Stomach (tissue), 9 donors: ENCODE data around the gene ATP5F1D. TPM values are rescaled to one million over a fixed set of nuclear protein-coding genes. Genes with fewer than 3 reads are reported as not detected.
"Not testable (repeated sequence)": the region's sequence is repeated elsewhere in the genome, so short reads cannot be mapped to it uniquely, and the experiment has no call there.

Experiments
- DNase-seq, 2 donors: peaks; one replicate each; pipeline versions ENCODE4 v3.0.0 to v3.0.0-alpha.2; 2013 to 2019
- H3K27ac ChIP-seq, 5 donors: fragments of 200-600 bp in 4 of 5; sonication (generic) in 4 of 5; one replicate each; pipeline ENCODE4 v1.5.1; 2013 to 2019; ENCODE audit warnings: mild to moderate bottlenecking in 1 of 5, moderate library complexity in 1 of 5
- H3K27me3 ChIP-seq, 3 donors: fragments of 200-600 bp; sonication (generic); one replicate each; pipeline ENCODE4 v1.5.1; 2017 to 2019; ENCODE audit warnings: mixed run types in 1 of 3
- H3K36me3 ChIP-seq, 4 donors: fragments of 200-600 bp; sonication (generic); 1 replicate in 3 of 4; 2 replicates in 1 of 4; pipeline ENCODE4 v1.5.1; 2016 to 2019
- H3K4me1 ChIP-seq, 4 donors: fragments of 200-600 bp; sonication (generic); one replicate each; pipeline ENCODE4 v1.5.1; 2016 to 2019
- H3K4me3 ChIP-seq, 4 donors: fragments of 200-600 bp; sonication (generic) in 3 of 4; one replicate each; pipeline ENCODE4 v1.5.1; 2016 to 2019; ENCODE audit warnings: mild to moderate bottlenecking in 1 of 4
- H3K9me3 ChIP-seq, 4 donors: fragments of 200-600 bp; sonication (generic); one replicate each; pipeline ENCODE4 v1.5.1; 2016 to 2019
- CTCF ChIP-seq, 7 experiments: fragments of 450-650 bp in 4 of 7; fragments of 200-600 bp in 3 of 7; sonication (generic) in 3 of 7; IDR thresholded peaks; one replicate each; pipeline ENCODE4 v1.5.1; 2016 to 2019; ENCODE audit warnings: antibody characterized with exemption in 7 of 7, control low read depth in 2 of 7, mild to moderate bottlenecking in 1 of 7
- EP300 ChIP-seq: sonication (generic); formaldehyde crosslinking; IDR thresholded peaks from one replicate; pipeline ENCODE4 v1.6.1; 2017; ENCODE audit warnings: antibody characterized with exemption
- POLR2A ChIP-seq, 4 donors: fragments of 450-650 bp; IDR thresholded peaks; one replicate each; pipeline ENCODE4 v1.6.1; 2016; ENCODE audit warnings: antibody characterized with exemption in 4 of 4, control low read depth in 2 of 4, mild to moderate bottlenecking in 1 of 4, moderate library complexity in 1 of 4
- POLR2AphosphoS5 ChIP-seq, 3 donors: sonication (generic); formaldehyde crosslinking; IDR thresholded peaks; one replicate each; pipeline ENCODE4 v1.6.1; 2016; ENCODE audit warnings: antibody characterized with exemption in 3 of 3
- WGBS, 5 donors: extraction: QIAGEN DNeasy Blood & Tissue Kit in 3 of 5; methylation state at CpG; one replicate each; pipeline versions ENCODE4 v1.1.5 to v1.1.7; 2013 to 2018; 5-methylcytosine and 5-hydroxymethylcytosine counted together
- intact Hi-C: fragments of 100-400 bp; cut with DNase I; formaldehyde crosslinking; loops from one replicate; pipeline ENCODE4 v1.15.1; 2023; ENCODE audit warnings: low total_unique reads
- polyA plus RNA-seq, 3 donors: library from polyadenylated mRNA; stranded (reverse); fragments of 200-250 nt; gene quantifications; one replicate each; pipeline ENCODE4 v1.2.3, GENCODE V29; 2013
- total RNA-seq, 5 donors: library from RNA; depleted of rRNA; stranded (reverse); fragments of >200 nt; gene quantifications; one replicate each; pipeline versions ENCODE4 v1.1.0 to v1.2.3, GENCODE V29; 2014 to 2016
- donor health status: healthy with polysubstance abuse.
- donor health status: Bipolar disorder and iron deficiency.
- donor health status: healthy.

Gene ATP5F1D
- total and polyA plus RNA-seq, 8 donors, result 26.4 to 905 (median 272) TPM

DNA sequence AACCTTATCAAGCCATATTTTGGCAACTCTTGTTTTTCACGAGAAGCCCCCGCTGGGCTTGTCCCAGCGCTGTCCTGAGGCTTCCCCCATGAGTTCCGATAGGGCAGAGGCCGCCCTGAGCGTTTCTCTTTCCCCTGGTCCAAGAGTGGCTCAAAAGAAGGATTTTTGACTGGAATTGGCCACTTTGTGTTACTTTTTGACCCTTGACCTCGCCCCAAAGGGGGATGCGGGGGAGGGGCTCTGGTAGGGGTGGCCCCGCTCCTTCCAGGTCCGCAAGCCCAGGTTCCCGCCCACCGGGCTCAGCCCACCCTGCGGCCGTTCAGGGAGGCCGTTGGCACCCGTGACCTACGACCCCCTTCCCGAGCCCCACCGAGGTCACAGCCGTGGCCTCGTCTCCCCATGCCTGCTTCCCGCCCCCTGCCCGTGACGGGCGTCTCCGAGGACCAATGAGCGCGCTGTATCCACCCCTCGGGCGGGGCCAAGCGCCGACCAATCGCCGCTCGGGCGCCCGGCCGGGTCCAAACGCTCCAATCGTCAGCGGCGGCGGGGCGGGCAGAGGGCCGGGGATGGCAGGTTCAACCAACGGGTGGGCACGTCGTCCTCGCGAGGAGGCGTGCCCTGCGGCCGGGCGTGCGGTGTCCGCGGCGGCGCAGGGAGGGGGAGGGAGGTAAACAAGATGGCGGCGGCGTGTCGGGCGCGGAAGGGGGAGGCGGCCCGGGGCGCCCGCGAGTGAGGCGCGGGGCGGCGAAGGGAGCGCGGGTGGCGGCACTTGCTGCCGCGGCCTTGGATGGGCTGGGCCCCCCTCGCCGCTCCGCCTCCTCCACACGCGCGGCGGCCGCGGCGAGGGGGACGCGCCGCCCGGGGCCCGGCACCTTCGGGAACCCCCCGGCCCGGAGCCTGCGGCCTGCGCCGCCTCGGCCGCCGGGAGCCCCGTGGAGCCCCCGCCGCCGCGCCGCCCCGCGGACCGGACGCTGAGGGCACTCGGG, 36.1 kb upstream of the ATP5F1D start, which contains the start of gene STK11:
TSS of gene STK11 (plus strand) at position 665 of the 986 bp plus-strand sequence. CDS start 1,136 bp downstream, outside the sequence.
- H3K4me1 ChIP-seq, result peaks cover 43 to 65% (median 60%) of the 10 kb centered on the region in 4 donors

DNA sequence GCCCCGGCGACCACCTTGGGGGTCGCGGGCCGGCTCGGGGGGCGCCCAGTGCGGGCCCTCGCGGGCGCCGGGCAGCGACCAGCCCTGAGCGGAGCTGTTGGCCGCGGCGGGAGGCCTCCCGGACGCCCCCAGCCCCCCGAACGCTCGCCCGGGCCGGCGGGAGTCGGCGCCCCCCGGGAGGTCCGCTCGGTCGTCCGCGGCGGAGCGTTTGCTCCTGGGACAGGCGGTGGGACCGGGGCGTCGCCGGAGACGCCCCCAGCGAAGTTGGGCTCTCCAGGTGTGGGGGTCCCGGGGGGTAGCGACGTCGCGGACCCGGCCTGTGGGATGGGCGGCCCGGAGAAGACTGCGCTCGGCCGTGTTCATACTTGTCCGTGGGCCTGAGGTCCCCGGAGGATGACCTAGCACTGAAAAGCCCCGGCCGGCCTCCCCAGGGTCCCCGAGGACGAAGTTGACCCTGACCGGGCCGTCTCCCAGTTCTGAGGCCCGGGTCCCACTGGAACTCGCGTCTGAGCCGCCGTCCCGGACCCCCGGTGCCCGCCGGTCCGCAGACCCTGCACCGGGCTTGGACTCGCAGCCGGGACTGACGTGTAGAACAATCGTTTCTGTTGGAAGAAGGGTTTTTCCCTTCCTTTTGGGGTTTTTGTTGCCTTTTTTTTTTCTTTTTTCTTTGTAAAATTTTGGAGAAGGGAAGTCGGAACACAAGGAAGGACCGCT, 35.2 kb upstream of the ATP5F1D start:
- 0 to 1% (median 1%) methylated on average over 29 to 78 of the region's 78 CpGs for WGBS, 5 donors
- Histone ChIP-seq H3K27ac (peak overlapping the region; percentile 77 to 90 (median 86)), H3K4me1 (peaks cover 48 to 74% (median 69%) of the 10 kb centered on the region in 4 donors), H3K4me3 (peak overlapping the region; percentile 73 to 91 (median 80)), H3K27me3 (no peaks in the 10 kb centered on the region), H3K9me3 (no peaks in the 10 kb centered on the region), H3K36me3 (peaks cover 4 to 5% (median 4%) of the 10 kb centered on the region in 4 donors)
- DNase-seq, result peak in 1 of 2 donors; percentile 41
- TF ChIP-seq POLR2A (IDR thresholded peaks at IDR 0.05) (no peak), EP300 (no peak), POLR2AphosphoS5 (IDR thresholded peaks at IDR 0.05) (no peak), CTCF (IDR thresholded peaks at IDR 0.05) (no peak)
- intact Hi-C loops, result no loop called here

More for the DNA sequence above, 36.1 kb upstream of the ATP5F1D start, which contains the start of gene STK11:
- H3K27me3 ChIP-seq, result no peaks in the 10 kb centered on the region
- no peak for TF ChIP-seq CTCF (IDR thresholded peaks at IDR 0.05)
- TF ChIP-seq POLR2AphosphoS5 (IDR thresholded peaks at IDR 0.05), result peak; percentile 74 to 94 (median 89)
- no peaks in the 10 kb centered on the region for H3K9me3 ChIP-seq
- 3 to 15% (median 5%) methylated on average over 22 to 110 of the region's 114 CpGs for WGBS, 5 donors
- DNase-seq, result peak; percentile 99 to 100
- intact Hi-C loops, result no loop called here
- H3K4me3 ChIP-seq, result peak within 1 kb of the TSS; percentile 73 to 91 (median 80)
- H3K27ac ChIP-seq, result peak within 1 kb of the TSS; percentile 77 to 90 (median 86)
- peaks cover 0 to 5% (median 2%) of the 10 kb centered on the region in 4 donors for H3K36me3 ChIP-seq

DNA sequence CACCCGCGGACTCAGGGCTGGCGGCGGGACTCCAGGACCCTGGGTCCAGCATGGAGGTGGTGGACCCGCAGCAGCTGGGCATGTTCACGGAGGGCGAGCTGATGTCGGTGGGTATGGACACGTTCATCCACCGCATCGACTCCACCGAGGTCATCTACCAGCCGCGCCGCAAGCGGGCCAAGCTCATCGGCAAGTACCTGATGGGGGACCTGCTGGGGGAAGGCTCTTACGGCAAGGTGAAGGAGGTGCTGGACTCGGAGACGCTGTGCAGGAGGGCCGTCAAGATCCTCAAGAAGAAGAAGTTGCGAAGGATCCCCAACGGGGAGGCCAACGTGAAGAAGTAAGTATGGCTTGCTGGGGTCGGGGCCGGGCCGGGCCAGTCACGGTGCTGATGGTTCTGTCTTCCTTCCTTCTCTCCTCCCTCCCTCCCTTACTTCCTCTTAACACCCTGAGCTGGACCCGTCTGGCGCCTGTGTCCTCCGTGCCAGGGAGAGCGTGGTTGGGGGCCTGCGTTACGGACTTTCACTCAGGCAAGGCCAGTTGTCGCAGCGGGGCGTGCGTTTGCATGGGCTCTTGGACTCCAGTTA, 34.6 kb upstream of the ATP5F1D start:
- Histone ChIP-seq H3K27ac (peak overlapping the region; percentile 77 to 90 (median 86)), H3K9me3 (no peaks in the 10 kb centered on the region), H3K36me3 (peaks cover 4 to 10% (median 5%) of the 10 kb centered on the region in 4 donors), H3K4me1 (peaks cover 49 to 81% (median 75%) of the 10 kb centered on the region in 4 donors), H3K4me3 (peak overlapping the region; percentile 73 to 91 (median 80)), H3K27me3 (no peaks in the 10 kb centered on the region)
- WGBS, 5 donors, result 0 to 2% (median 1%) methylated on average over 34 to 38 of the region's 38 CpGs
- intact Hi-C loops, result no loop called here
- peak in 1 of 2 donors; percentile 56 for DNase-seq
- TF ChIP-seq POLR2A (IDR thresholded peaks at IDR 0.05), result no peak
- no peak for TF ChIP-seq POLR2AphosphoS5 (IDR thresholded peaks at IDR 0.05)
- no peak for TF ChIP-seq EP300
- no peak for TF ChIP-seq CTCF (IDR thresholded peaks at IDR 0.05)

DNA sequence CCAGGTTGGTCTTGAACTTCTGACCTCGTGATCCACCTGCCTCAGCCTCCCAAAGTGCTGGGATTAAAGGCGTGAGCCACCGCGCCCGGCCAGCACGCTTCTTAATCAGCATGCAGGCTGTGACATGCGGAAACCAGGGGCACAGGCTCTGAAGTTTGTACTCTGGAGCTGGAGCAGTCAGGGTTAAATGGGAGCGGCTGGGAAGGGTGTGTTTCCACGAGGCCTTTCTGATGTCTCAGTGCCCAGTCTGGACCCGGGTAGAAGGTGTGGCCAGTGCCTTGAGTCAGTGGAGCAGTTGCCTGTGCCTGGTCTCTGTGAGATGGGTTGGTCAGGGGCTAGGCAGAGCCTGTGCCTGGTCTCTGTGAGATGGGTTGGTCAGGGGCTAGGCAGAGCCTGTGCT, 32.7 kb upstream of the ATP5F1D start:
- peak; percentile 78 to 90 for DNase-seq
- WGBS, 5 donors, result 23 to 43% (median 34%) methylated on average over 10 of the region's 10 CpGs

More for the DNA sequence above, 32.7 kb upstream of the ATP5F1D start:
- Histone ChIP-seq H3K4me3 (peak overlapping the region in 2 of 4 donors; percentile 18 to 91), H3K4me1 (peaks cover 48 to 86% (median 78%) of the 10 kb centered on the region in 4 donors), H3K27ac (peak overlapping the region; percentile 77 to 90 (median 86)), H3K36me3 (peaks cover 5 to 10% (median 9%) of the 10 kb centered on the region in 4 donors)
- H3K9me3 ChIP-seq, H3K27me3 ChIP-seq, intact Hi-C loops: not testable (repeated sequence)
- peak in 2 of 3 donors; percentile 24 to 55 for TF ChIP-seq POLR2AphosphoS5 (IDR thresholded peaks at IDR 0.05)
- TF ChIP-seq CTCF (IDR thresholded peaks at IDR 0.05), result peak in 1 of 7 experiments; percentile 5
